Suprapubic skin (tissue), 4 donors: Measurements from ENCODE around the gene PLK5.

ENCODE experiments used
- POLR2A ChIP-seq, 2 donors: fragments of 450-650 bp; IDR thresholded peaks; one replicate each; pipeline ENCODE4 v1.6.1; 2017; ENCODE audit warnings: antibody characterized with exemption in 2 of 2, mild to moderate bottlenecking in 2 of 2, moderate library complexity in 2 of 2
- POLR2AphosphoS5 ChIP-seq, 3 donors: sonication (generic); formaldehyde crosslinking; IDR thresholded peaks; one replicate each; pipeline ENCODE4 v1.6.1; 2017; ENCODE audit warnings: antibody characterized with exemption in 3 of 3
- TF ChIP-seq, protein P1 (sequence below), 2 donors: fragments of 200-600 bp in 1 of 2; fragments of 450-650 bp in 1 of 2; sonication (generic) in 1 of 2; IDR thresholded peaks; one replicate each; pipeline ENCODE4 v1.5.1; 2016 to 2019; ENCODE audit warnings: antibody characterized with exemption in 2 of 2, mild to moderate bottlenecking in 1 of 2, moderate library complexity in 1 of 2

DNA sequence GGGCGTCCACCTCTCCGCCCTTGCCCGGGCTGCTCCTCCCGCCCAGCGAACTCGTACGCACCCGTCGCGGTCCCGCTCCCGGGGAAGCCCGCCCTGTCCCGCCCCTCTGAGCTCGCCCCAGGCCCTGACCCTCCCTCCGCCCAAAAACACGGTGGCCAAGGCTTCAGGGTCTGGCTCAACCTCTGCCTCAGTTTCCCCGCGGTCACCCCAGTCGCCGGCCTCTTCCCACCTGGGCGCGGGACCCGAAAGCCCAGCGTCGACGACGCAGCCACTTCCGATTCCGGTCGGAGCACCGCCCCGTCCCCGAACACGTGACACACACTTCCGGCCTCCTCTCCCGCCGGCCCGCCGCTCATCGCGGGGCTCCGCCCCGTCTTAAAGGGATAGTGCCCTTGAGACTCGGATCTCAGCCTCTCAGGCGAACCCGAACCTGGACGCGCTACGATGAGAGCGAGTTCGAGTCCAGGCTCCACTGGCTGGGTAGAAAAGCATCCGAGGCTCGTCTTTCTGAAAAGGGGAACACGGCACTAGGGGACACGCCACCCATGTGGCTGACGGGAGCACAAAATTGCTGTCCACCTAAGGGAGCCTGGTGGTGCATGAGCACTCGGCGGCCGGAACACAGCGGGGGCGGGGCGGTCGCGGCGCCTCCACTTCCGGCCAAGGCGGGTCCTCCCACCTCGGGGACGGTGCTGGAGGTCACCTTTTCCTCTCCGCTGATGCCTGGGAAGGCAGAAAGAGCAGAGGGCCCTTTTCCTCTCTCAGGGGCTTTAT, 44.8 kb upstream of the PLK5 start, which contains the start of gene C19orf25:
- TF ChIP-seq, protein P1, sequence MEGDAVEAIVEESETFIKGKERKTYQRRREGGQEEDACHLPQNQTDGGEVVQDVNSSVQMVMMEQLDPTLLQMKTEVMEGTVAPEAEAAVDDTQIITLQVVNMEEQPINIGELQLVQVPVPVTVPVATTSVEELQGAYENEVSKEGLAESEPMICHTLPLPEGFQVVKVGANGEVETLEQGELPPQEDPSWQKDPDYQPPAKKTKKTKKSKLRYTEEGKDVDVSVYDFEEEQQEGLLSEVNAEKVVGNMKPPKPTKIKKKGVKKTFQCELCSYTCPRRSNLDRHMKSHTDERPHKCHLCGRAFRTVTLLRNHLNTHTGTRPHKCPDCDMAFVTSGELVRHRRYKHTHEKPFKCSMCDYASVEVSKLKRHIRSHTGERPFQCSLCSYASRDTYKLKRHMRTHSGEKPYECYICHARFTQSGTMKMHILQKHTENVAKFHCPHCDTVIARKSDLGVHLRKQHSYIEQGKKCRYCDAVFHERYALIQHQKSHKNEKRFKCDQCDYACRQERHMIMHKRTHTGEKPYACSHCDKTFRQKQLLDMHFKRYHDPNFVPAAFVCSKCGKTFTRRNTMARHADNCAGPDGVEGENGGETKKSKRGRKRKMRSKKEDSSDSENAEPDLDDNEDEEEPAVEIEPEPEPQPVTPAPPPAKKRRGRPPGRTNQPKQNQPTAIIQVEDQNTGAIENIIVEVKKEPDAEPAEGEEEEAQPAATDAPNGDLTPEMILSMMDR (IDR thresholded peaks at IDR 0.05): no peak
- TF ChIP-seq POLR2AphosphoS5 (IDR thresholded peaks at IDR 0.05) (peak in 2 of 3 donors; percentile 35 to 71), POLR2A (IDR thresholded peaks at IDR 0.05) (peak in 1 of 2 donors; percentile 55)
